ENCODE data around the gene MPPED2.

Gene MPPED2

GRCh38 chr11:30586251-30587144 lies at the start of gene MPPED2:
TSS of gene MPPED2 (minus strand) at chr11:30586353. CDS start at chr11:30580373, 5,980 bp downstream.
- peak within 1 kb of the TSS; percentile 71 to 88 for H3K27ac ChIP-seq
- peak; percentile 75 for DNase-seq (ENCODE audit: low spot score)
- peak within 1 kb of the TSS; percentile 91 for H3K4me3 ChIP-seq
- peak; percentile 29 for TF ChIP-seq CTCF (IDR thresholded peaks at IDR 0.05)

GRCh38 chr11:30635401-30635989 lies 49.3 kb upstream of the MPPED2 start:
- Histone ChIP-seq H3K27ac (no peak overlapping the region), H3K4me3 (no peak overlapping the region)
- no peak for TF ChIP-seq CTCF (IDR thresholded peaks at IDR 0.05)
- no peak for DNase-seq (ENCODE audit: low spot score)

- Histone ChIP-seq H3K27ac (no peak overlapping the region), H3K4me3 (no peak overlapping the region)
- DNase-seq (ENCODE audit: low spot score) = no peak
- no peak for TF ChIP-seq CTCF (IDR thresholded peaks at IDR 0.05)
These were observed 45.0 kb upstream of the MPPED2 start for GRCh38 chr11:30631148-30631547.

GRCh38 chr11:30619767-30620166 lies 33.6 kb upstream of the MPPED2 start:
- Histone ChIP-seq H3K4me3 (no peak overlapping the region), H3K27ac (no peak overlapping the region)
- no peak for TF ChIP-seq CTCF (IDR thresholded peaks at IDR 0.05)
- DNase-seq (ENCODE audit: low spot score) = no peak

DNA sequence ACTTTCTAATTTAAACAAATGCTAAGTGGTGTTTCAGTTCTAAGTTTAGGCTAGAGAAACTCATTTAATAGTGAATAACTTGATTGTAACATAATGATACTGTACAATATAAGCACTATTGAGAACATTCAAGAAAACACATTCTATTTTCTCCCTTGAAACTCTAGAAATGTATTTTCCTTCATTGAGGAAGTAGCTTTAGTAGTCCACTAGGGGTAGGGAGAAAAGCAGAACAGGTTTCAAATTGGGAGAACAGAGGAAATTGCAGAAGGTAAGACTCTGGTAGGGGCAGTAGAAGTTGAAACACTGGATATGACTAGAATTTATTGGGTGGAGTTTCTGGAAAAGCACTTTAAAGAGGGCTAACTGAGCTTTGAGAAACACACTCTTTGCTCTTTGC lies 31.6 kb upstream of the MPPED2 start:
- no peak overlapping the region for H3K27ac ChIP-seq
- no peak for TF ChIP-seq CTCF (IDR thresholded peaks at IDR 0.05)
- no peak overlapping the region for H3K4me3 ChIP-seq
- no peak for DNase-seq (ENCODE audit: low spot score)

DNA sequence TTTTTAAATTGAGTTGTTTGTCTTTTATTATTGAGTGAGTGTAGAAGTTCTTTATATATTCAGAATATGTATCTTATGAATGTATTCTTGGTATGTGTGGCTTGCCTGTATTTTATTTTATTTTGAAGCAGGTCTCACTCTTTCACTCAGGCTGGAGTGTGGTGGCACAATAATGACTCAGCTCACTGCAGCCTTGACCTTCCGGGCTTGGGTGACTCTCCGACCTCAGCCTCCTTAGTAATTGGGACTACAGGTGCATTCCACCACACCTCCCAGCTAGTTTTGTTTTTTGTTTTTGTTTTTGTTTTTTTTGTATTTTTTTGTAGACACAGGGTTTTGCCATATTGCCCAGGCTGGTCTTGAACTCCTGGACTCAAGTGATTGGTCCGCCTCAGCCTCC lies 24.5 kb upstream of the MPPED2 start:
- TF ChIP-seq CTCF (IDR thresholded peaks at IDR 0.05) = no peak
- no peak for DNase-seq (ENCODE audit: low spot score)
- Histone ChIP-seq H3K27ac (no peak overlapping the region), H3K4me3 (no peak overlapping the region)

GRCh38 chr11:30608534-30608933 lies 22.4 kb upstream of the MPPED2 start:
- no peak for TF ChIP-seq CTCF (IDR thresholded peaks at IDR 0.05)
- H3K27ac ChIP-seq = no peak overlapping the region
- DNase-seq (ENCODE audit: low spot score) = no peak

More at GRCh38 chr11:30608534-30608933, 22.4 kb upstream of the MPPED2 start:
- H3K4me3 ChIP-seq = no peak overlapping the region

Measured in coronary artery (tissue), 2 donors.